DOHH2 (cell line): ENCODE measurements around the gene C1QB.

ENCODE experiments used
- EZH2phosphoT487 ChIP-seq: fragments of 200-600 bp; sonication (generic); IDR thresholded peaks from 2 replicates; pipeline ENCODE4 v1.6.1; 2017; ENCODE audit warnings: borderline replicate concordance, mild to moderate bottlenecking, antibody characterized with exemption, low read length, moderate library complexity, mixed read lengths
- TF ChIP-seq, protein P1 (sequence below): fragments of 200-600 bp; sonication (generic); IDR thresholded peaks from one replicate; pipeline ENCODE4 v1.5.1; 2014; ENCODE audit warnings: antibody characterized with exemption, mild to moderate bottlenecking, low read depth, low read length; ENCODE audit not compliant: poor library complexity, severe bottlenecking

DNA sequence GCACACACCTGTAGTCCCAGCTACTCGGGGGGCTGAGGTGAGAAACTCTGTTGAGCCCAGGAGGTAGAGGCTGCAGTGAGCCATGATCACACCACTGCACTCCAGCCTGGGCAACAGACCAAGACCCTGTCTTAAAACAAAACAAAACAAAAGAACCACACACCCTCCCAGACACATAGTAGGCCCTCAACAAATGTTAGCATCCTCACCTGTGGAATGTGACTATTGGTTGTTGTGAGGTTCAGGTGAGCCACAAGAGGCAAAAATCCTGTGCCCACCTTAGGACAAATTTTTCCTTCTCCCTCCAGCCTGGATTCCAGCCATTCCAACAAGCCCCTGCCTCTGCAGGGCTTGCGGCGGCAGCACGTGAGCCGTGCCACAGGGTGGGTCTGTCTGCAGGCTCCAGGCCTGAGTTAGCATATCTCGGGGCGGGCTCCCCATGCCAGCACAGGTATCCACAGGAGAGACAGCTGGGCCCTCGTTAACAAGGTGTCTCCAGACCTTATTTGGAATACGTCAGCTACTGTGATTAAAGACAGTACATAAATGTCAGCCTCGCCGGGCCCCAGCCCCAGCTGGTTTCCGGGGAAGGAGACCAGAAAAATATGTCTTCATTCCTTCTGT is 17.4 kb downstream of the C1QB start:
- TF ChIP-seq, protein P1, sequence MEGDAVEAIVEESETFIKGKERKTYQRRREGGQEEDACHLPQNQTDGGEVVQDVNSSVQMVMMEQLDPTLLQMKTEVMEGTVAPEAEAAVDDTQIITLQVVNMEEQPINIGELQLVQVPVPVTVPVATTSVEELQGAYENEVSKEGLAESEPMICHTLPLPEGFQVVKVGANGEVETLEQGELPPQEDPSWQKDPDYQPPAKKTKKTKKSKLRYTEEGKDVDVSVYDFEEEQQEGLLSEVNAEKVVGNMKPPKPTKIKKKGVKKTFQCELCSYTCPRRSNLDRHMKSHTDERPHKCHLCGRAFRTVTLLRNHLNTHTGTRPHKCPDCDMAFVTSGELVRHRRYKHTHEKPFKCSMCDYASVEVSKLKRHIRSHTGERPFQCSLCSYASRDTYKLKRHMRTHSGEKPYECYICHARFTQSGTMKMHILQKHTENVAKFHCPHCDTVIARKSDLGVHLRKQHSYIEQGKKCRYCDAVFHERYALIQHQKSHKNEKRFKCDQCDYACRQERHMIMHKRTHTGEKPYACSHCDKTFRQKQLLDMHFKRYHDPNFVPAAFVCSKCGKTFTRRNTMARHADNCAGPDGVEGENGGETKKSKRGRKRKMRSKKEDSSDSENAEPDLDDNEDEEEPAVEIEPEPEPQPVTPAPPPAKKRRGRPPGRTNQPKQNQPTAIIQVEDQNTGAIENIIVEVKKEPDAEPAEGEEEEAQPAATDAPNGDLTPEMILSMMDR: no peak
- no peak for TF ChIP-seq EZH2phosphoT487
